NCI-H146 (cell line): ENCODE results near the gene SLC29A2.
"Not testable (repeated sequence)": the region's sequence is repeated elsewhere in the genome, so short reads cannot be mapped to it uniquely, and the experiment has no call there.

Experiments used
- DNase-seq: peaks from one replicate; lab custom pipeline; 2025; lab: John Stamatoyannopoulos, UW

SLC29A2 gene

GRCh38 chr11:66333896-66334604 lies 37.5 kb downstream of the SLC29A2 start:
- no peak for DNase-seq

DNA sequence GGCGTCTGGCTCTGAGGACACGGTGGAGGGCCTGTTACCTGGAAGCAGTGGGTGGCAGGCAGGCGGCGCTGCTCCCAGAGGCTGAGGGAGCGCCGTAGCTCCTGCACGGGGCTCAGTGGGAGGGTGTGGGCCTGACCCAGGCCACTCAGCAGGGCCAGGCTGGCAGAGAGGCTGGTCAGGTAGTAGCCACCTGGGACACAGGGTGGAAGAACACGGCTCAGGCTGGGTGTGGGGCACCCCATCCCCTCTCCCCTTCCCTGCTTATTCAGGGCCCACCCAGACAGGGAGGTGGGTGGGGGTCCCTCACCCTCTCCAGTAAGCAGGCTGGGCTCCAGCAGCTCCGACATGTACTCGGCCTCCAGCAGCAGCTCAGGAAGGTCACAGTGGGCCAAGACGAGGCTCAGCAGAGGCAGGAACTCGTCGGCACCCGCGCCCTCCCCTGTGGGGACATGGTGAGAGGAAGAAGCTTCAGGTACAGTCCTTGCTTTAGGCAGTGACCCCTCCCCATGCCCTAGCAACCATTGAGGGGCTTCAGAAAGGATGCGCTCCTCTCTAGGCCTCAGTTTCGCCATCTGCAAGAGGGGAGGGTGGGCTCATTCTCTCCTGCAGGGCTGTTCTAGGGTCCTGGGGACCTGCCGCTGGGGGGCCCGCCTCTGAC lies 38.2 kb downstream of the SLC29A2 start:
- DNase-seq = no peak

GRCh38 chr11:66332371-66333219 lies 39.0 kb downstream of the SLC29A2 start:
- DNase-seq = no peak

GRCh38 chr11:66331542-66332370 lies 39.8 kb downstream of the SLC29A2 start:
- DNase-seq = no peak

GRCh38 chr11:66330931-66331330 lies 40.6 kb downstream of the SLC29A2 start:
- no peak for DNase-seq

DNA sequence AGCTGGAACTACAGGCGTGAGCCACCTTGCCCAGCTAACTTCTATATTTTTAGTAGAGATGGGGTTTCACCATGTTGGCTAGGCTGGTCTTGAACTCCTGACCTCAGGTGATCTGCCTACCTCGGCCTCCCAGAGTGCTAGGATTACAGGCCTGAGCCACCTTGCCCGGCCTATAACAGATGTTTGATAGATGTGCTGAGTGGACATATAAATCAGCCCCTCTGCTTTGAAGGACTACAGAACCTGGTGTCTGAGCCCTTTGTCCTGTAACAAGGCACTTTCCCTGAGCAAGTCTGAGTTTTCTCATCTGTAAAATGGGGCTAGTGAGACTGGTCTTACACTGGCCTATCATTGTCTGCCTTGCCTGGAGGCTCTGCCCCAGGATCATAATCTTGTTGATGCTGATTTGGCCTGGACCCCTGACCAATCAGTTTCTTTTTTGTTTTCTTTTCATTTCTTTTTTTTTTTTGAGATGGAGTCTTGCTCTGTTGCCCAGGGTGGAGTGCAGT lies 42.3 kb downstream of the SLC29A2 start:
- no peak for DNase-seq

DNA sequence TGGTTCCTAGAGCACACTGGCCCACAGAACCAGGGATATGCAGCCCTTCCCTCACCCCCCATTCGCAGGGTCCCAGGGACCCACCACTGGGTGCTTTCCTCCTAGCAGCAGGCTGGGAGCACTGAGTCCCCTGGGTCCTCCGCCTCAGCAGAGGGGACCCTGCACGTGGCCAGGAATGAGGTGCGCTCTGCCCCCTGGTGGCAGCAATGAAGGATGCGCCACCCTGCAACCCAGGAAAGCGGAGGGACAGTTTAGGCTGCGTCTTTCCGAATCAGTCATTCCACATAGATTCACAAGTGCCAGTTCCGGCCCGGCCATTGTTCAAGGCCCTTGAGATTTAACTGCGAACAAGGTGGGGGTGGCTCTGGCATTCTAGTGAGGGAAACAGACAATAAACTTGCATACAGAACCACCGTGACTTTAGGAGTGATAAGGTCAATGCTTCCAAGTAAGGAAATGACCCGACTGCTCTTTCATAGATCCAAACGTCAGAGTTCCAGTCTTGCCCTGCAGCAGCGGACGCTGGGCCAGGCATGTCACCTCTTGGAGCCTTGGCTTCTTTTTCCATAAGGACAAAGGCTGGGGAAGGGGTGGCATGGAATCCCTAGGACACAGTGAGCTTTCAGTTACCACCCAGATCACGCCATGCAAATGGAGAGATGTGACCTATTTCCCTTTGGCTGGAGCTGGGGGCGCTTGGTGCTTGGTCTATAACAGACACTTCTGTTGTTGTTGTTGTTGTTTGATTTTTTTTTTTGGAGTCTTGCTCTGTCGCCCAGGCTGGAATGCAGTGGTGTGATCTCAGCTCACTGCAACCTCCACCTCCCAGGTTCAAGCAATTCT lies 43.0 kb downstream of the SLC29A2 start:
- DNase-seq = peak; percentile 63

GRCh38 chr11:66328031-66328301 lies 43.6 kb downstream of the SLC29A2 start:
- no peak for DNase-seq

DNA sequence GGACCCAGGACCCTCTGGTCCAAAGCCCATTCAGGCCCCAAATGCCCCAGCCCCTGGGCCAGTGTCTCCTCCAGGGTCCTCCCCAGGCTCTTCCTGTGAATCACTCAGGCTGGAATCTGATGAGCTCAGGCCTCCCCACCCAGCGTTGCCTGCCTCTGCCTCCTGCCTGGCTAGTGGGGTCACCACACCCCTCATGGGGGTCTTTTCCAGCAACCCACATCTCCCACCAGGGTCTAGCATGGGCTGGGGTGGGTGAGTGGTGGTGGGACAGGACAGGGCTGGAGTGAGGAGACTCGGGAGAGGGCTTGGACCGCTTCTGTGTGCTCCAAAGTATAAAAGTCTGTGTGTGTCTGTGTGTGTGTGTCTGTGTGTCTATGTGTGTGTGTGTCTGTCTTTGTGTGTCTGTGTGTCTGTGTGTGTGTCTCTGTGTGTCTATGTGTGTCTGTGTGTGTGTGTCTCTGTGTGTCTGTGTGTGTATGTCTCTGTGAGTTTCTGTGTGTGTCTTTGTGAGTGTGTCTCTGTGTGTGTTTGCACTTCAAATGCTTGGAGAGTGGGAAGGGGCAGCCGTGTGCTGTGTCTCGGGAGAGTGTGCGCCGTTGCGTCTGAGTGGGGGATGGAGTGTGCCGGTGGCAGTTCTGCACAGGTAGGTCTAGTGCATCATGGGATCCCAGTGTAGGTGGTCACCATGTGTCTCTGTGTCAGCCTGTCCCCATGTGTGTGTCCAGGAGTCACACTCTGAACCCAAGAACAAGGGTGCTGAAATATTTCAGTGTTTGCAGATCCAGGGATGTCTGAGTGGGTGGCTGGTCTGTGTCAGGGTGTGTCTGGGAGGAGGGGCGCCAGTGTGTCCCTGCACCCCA lies 44.2 kb downstream of the SLC29A2 start:
- DNase-seq = no peak

- no peak for DNase-seq
Measured at GRCh38 chr11:66326261-66327111, 45.1 kb downstream of the SLC29A2 start.

DNA sequence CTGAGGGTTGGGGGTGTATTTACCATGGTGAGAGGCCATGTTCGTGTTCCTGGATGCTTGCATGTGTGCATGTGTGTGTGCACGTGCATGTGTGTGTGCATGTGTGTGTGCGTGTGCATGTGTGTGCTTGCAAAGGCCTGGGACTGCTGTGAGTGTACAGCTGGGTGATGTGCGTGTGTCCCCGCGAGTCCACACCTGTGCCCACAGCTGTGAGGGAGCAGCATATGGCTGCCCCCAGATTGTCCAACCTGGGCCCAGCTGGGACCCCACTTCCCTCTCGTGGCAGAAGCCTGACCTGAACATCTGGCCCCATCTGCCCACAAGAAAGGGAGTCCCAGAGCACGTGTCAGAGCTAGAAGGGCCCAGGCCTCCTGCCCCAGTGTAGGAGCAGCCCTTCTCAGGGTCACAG lies 46.3 kb downstream of the SLC29A2 start:
- no peak for DNase-seq

- no peak for DNase-seq
Measured at GRCh38 chr11:66324664-66325063, 46.9 kb downstream of the SLC29A2 start.

- DNase-seq = no peak
Measured at GRCh38 chr11:66323684-66324083, 47.9 kb downstream of the SLC29A2 start.

- no peak for DNase-seq
Measured at GRCh38 chr11:66322732-66323427, 48.7 kb downstream of the SLC29A2 start.

DNA sequence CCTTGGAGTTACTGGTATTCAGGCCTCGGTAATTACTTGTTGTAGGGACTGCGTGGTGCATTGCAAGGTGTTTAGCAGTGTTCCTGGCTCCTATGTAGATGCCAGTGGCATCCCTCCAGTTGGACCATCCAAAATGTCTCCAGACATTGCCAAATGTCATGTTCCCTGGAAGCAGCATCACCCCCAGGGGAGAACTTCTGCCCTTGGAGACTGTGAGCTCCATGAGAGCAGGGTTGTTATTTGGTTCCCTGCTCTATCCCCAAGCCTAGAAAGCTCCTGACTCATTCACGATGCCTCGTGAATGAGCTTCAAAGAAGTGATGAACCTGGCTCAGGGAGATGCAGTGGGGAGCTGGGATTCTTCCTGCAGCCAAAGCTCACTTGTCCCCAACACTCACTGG lies 50.0 kb downstream of the SLC29A2 start:
- no peak for DNase-seq

- DNase-seq = not testable (repeated sequence)
Measured at GRCh38 chr11:66320748-66321147, 50.8 kb downstream of the SLC29A2 start.

DNA sequence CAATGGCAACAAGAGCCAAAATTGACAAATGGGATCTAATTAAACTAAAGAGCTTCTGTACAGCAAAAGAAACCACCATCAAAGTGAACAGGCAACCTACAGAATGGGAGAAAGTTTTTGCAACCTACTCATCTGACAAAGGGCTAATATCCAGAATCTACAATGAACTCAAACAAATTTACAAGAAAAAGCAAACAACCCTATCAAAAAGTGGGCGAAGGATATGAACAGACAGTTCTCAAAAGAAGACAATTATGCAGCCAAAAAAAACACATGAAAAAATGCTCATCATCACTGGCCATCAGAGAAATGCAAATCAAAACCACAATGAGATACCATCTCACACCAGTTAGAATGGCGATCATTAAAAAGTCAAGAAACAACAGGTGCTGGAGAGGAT lies 51.3 kb downstream of the SLC29A2 start:
- DNase-seq = not testable (repeated sequence)

- no peak for DNase-seq
Measured at GRCh38 chr11:66318600-66318970, 53.0 kb downstream of the SLC29A2 start.
